GM19395 (cell line): ENCODE measurements around the gene ALLC.

Experiments
- ATAC-seq: cut with Tn5 transposase; IDR thresholded peaks from one replicate; pipeline ENCODE4 v1.9.1; 2021; ENCODE audit warnings: mild to moderate bottlenecking, moderate library complexity; ENCODE audit not compliant: unreplicated experiment

The ALLC gene

GRCh38 chr2:3742743-3743508 lies 84.9 kb downstream of the ALLC start:
- ATAC-seq: no peak

- no peak for ATAC-seq
These were observed 86.1 kb downstream of the ALLC start for GRCh38 chr2:3743951-3744555.

GRCh38 chr2:3745920-3746319 lies 87.9 kb downstream of the ALLC start:
- ATAC-seq: no peak

- ATAC-seq: no peak
These were observed 89.1 kb downstream of the ALLC start for GRCh38 chr2:3747032-3747654.

- no peak for ATAC-seq
These were observed 89.8 kb downstream of the ALLC start for GRCh38 chr2:3747826-3748225.

GRCh38 chr2:3749201-3749600 lies 91.2 kb downstream of the ALLC start:
- no peak for ATAC-seq

- ATAC-seq: no peak
These were observed 93.3 kb downstream of the ALLC start for GRCh38 chr2:3751251-3751650.

GRCh38 chr2:3751806-3752205 lies 93.8 kb downstream of the ALLC start:
- ATAC-seq: no peak
